ENCODE results near the gene H3-3A. TPM values are rescaled to one million over a fixed set of nuclear protein-coding genes. Genes with fewer than 3 reads are reported as not detected.

Gene H3-3A
- total and polyA plus RNA-seq, 12 donors: 259 to 452 (median 317) TPM

DNA sequence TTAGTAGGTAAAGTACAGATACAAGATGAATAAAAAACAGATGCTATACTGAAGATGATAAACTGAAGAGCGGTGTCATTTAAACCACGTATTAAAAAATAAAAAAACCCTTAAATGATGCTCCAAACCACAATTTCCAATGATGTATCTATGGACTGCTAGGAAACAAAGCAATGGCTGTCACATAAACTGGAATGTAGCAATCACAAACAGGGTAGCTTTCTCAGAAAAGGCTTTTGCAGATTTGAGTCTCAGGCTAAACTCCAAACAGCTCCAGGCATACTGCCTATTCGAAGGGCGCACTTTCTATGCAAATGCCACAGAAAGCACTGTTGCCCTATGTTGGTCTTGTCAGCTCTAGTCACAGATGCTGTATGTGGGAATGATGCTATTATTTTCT lies 12.4 kb upstream of the H3-3A start:
- Histone ChIP-seq H3K36me3 (peaks cover 0 to 24% (median 0%) of the 10 kb centered on the region in 9 donors), H3K4me3 (no peak overlapping the region), H3K27me3 (no peaks in the 10 kb centered on the region), H3K9me3 (no peaks in the 10 kb centered on the region), H3K27ac (no peak overlapping the region), H3K4me1 (peaks cover 0 to 11% (median 0%) of the 10 kb centered on the region in 9 donors)
- TF ChIP-seq, protein P1, sequence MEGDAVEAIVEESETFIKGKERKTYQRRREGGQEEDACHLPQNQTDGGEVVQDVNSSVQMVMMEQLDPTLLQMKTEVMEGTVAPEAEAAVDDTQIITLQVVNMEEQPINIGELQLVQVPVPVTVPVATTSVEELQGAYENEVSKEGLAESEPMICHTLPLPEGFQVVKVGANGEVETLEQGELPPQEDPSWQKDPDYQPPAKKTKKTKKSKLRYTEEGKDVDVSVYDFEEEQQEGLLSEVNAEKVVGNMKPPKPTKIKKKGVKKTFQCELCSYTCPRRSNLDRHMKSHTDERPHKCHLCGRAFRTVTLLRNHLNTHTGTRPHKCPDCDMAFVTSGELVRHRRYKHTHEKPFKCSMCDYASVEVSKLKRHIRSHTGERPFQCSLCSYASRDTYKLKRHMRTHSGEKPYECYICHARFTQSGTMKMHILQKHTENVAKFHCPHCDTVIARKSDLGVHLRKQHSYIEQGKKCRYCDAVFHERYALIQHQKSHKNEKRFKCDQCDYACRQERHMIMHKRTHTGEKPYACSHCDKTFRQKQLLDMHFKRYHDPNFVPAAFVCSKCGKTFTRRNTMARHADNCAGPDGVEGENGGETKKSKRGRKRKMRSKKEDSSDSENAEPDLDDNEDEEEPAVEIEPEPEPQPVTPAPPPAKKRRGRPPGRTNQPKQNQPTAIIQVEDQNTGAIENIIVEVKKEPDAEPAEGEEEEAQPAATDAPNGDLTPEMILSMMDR (IDR thresholded peaks at IDR 0.05): no peak
- DNase-seq (no peak), ATAC-seq (no peak)
- WGBS, 2 donors: 95 to 97% methylated on average over 4 of the region's 4 CpGs
- intact Hi-C loops (cut with DNase I): loop anchor here in 1 of 10 donors (5.0 kb wide), 1 partner anchor 38 kb away; no protein-coding TSS in a partner anchor

DNA sequence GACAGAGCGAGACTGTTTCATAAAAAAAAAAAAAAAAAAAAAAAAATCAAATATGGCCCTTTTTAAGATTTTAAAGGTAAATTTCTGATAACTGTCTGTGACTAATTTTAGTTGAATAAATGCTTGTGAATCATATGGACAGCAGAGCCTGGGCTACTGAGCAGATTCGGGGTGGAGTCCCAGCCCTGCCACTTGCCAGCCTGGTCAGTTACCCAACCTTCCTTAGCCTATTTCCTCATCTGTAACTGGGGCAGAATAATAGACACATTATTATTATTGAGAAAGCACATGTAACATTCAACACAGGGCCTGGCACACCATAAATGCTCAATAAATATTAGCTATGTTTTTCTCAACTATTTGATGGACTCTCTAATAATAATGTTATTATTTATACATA lies 11.2 kb upstream of the H3-3A start:
- H3K4me3 ChIP-seq: no peak overlapping the region
- DNase-seq (no peak), ATAC-seq (peak in 1 of 8 donors; percentile 65)
- H3K36me3 ChIP-seq: peaks cover 0 to 36% (median 0%) of the 10 kb centered on the region in 9 donors
- intact Hi-C loops (cut with DNase I): loop anchor here in 1 of 10 donors (5.0 kb wide), 1 partner anchor 39 kb away; no protein-coding TSS in a partner anchor
- 93% methylated on average over 2 of the region's 2 CpGs for WGBS, 2 donors
- H3K9me3 ChIP-seq: no peaks in the 10 kb centered on the region
- TF ChIP-seq, protein P1 (IDR thresholded peaks at IDR 0.05): no peak
- H3K27ac ChIP-seq: no peak overlapping the region
- H3K27me3 ChIP-seq: no peaks in the 10 kb centered on the region
- H3K4me1 ChIP-seq: peaks cover 0 to 11% (median 0%) of the 10 kb centered on the region in 9 donors

DNA sequence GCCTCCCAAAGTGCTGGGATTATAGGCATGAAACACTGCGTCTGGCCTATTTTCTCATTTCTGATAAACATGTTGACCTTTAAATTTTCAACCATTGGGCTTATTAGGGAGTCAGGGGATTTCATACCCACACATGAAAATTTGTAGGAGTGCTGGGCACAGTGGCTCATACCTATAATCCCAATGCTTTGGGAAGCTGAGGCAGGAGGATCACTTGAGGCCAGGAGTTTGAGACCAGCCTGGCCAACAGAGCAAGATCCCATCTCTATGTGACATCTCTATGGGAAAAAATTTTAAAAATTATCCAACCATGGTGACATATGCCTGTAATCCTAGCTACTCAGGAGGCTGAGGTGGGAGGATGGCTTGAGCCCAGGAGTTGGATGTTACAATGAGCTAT lies 10.5 kb upstream of the H3-3A start:
- WGBS, 2 donors: 96 to 98% methylated on average over 1 of the region's 1 CpG
- TF ChIP-seq, protein P1 (IDR thresholded peaks at IDR 0.05): no peak
- Histone ChIP-seq H3K27me3 (no peaks in the 10 kb centered on the region), H3K27ac (no peak overlapping the region), H3K4me1 (peaks cover 0 to 11% (median 0%) of the 10 kb centered on the region in 9 donors), H3K9me3 (no peaks in the 10 kb centered on the region), H3K4me3 (no peak overlapping the region), H3K36me3 (peaks cover 0 to 43% (median 0%) of the 10 kb centered on the region in 9 donors)
- intact Hi-C loops (cut with DNase I): loop anchor here in 1 of 10 donors (5.0 kb wide), 1 partner anchor 40 kb away; no protein-coding TSS in a partner anchor
- DNase-seq (no peak), ATAC-seq (no peak)

DNA sequence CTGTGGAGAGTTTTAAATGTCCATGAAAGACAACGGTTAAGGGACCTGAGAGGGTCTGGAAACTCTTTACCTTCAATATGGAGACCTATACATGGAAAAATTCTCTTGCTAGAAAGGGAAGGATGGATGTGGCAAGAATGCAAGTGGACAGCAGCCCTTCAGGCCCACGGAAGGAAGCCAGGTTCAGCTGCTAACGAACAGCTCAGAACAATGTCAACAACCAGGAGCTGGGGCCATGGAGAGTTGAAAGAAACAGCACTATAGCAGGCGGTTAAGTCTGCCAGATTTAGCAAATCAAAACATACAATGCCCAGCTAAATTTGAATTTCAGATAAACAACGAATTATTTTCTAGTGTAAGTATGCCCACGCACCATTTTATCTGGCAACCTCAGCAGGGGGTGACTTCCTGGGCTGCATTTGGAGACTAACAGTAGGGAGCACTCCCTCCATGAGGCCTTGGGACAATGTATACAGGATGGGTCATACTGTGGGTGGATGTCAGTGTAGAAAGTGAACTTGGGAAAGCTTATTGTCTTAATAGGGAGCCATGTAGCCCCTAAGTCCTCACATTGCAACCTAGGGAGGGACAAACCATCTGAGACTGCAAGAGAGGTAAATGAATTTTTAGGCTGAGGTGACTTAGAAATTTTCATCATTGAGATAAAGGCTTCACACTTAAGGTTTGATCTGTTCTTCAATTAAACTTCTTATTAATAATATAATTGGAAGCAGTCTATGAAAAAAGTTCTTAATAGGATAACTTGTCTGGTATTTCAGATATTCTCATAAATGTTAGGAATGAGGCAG lies 7.8 kb upstream of the H3-3A start:
- TF ChIP-seq, protein P1 (IDR thresholded peaks at IDR 0.05): no peak
- WGBS, 2 donors: 54 to 55% methylated on average over 6 of the region's 6 CpGs
- Histone ChIP-seq H3K4me3 (no peak overlapping the region), H3K36me3 (peaks cover 0 to 67% (median 3%) of the 10 kb centered on the region in 9 donors), H3K4me1 (peaks cover 0 to 7% (median 0%) of the 10 kb centered on the region in 9 donors), H3K27ac (no peak overlapping the region), H3K9me3 (no peaks in the 10 kb centered on the region), H3K27me3 (no peaks in the 10 kb centered on the region)
- ATAC-seq (no peak), DNase-seq (no peak)
- intact Hi-C loops (cut with DNase I): loop anchor here in 2 of 10 donors (5.0 kb wide), 2 partner anchors 42 to 47 kb away; no protein-coding TSS in a partner anchor

Data from heart right ventricle (tissue), 16 donors.